Spleen (tissue), 11 donors: Measurements from ENCODE around the gene DENND6B. TPM values are rescaled to one million over a fixed set of nuclear protein-coding genes. Genes with fewer than 3 reads are reported as not detected.

ENCODE experiments used
- DNase-seq: peaks from one replicate; pipeline ENCODE4 v3.0.0-alpha.2; 2020
- H3K27ac ChIP-seq, 8 donors: fragments of 200-600 bp; sonication (generic) in 7 of 8; 1 replicate in 4 of 8; 2 replicates in 4 of 8; pipeline versions ENCODE4 v1.5.0 to v1.8.0; 2016 to 2021; ENCODE audit warnings: inconsistent platforms in 4 of 8, mild to moderate bottlenecking in 4 of 8, moderate library complexity in 1 of 8
- H3K27me3 ChIP-seq, 7 donors: fragments of 200-600 bp; sonication (generic) in 6 of 7; replicated peaks in 1 of 7; 1 replicate in 4 of 7; 2 replicates in 3 of 7; pipeline versions ENCODE4 v1.5.0 to v1.8.0; 2016 to 2021; ENCODE audit warnings: inconsistent platforms in 3 of 7, mild to moderate bottlenecking in 1 of 7
- H3K36me3 ChIP-seq, 6 donors: fragments of 200-600 bp; sonication (generic) in 5 of 6; 1 replicate in 4 of 6; 2 replicates in 2 of 6; pipeline versions ENCODE4 v1.5.0 to v1.8.0; 2016 to 2021; ENCODE audit warnings: inconsistent platforms in 2 of 6
- H3K4me1 ChIP-seq, 6 donors: fragments of 200-600 bp; sonication (generic) in 5 of 6; 1 replicate in 3 of 6; 2 replicates in 3 of 6; pipeline versions ENCODE4 v1.5.0 to v1.8.0; 2016 to 2021; ENCODE audit warnings: inconsistent platforms in 3 of 6
- H3K4me3 ChIP-seq, 8 donors: fragments of 200-600 bp; sonication (generic) in 7 of 8; 1 replicate in 4 of 8; 2 replicates in 4 of 8; pipeline versions ENCODE4 v1.5.0 to v1.8.0; 2016 to 2021; ENCODE audit warnings: inconsistent platforms in 4 of 8, mild to moderate bottlenecking in 4 of 8, moderate library complexity in 2 of 8
- H3K9me3 ChIP-seq, 8 donors: fragments of 200-600 bp; sonication (generic) in 7 of 8; 1 replicate in 4 of 8; 2 replicates in 4 of 8; pipeline versions ENCODE4 v1.5.0 to v1.8.0; 2016 to 2021; ENCODE audit warnings: inconsistent platforms in 4 of 8
- POLR2A ChIP-seq, 3 donors: fragments of 450-650 bp; IDR thresholded peaks; one replicate each; pipeline ENCODE4 v1.5.1; 2017; ENCODE audit warnings: antibody characterized with exemption in 3 of 3, mild to moderate bottlenecking in 1 of 3
- POLR2AphosphoS5 ChIP-seq, 3 donors: sonication (generic); formaldehyde crosslinking; IDR thresholded peaks; one replicate each; pipeline ENCODE4 v1.5.1; 2017; ENCODE audit warnings: antibody characterized with exemption in 3 of 3
- WGBS, 5 donors: extraction: QIAGEN DNeasy Blood & Tissue Kit in 3 of 5; methylation state at CpG; one replicate each; pipeline versions ENCODE4 v1.1.5 to v1.1.7; 2013 to 2018; 5-methylcytosine and 5-hydroxymethylcytosine counted together
- intact Hi-C: fragments of 100-400 bp; cut with DNase I; formaldehyde crosslinking; loops from one replicate; pipeline ENCODE4 v1.15.0; 2023; ENCODE audit warnings: low total_unique reads
- polyA plus RNA-seq, 3 donors: library from polyadenylated mRNA; stranded (reverse); fragments of 200-250 nt; gene quantifications; one replicate each; pipeline ENCODE4 v1.2.1, GENCODE V29; 2013
- total RNA-seq, 7 donors: library from RNA; depleted of rRNA in 3 of 7; stranded (reverse); fragments of >200 nt in 3 of 7; fragmentation: NEBNext Ultra II Directional in 4 of 7; extraction: Animal tissue kit (Norgen Biotek cat#: 25700) in 4 of 7; gene quantifications; one replicate each; pipeline versions ENCODE4 v1.1.0 to v1.2.1, GENCODE V29; 2016 to 2021
- TF ChIP-seq, protein P1 (sequence below), 11 experiments: fragments of 200-600 bp in 7 of 11; fragments of 450-650 bp in 4 of 11; sonication (generic) in 4 of 11; IDR thresholded peaks in 8 of 11; conservative IDR thresholded peaks in 3 of 11; 1 replicate in 7 of 11; 2 replicates in 4 of 11; pipeline versions ENCODE4 v1.4.0 to v1.8.0; 2016 to 2021; ENCODE audit warnings: antibody characterized with exemption in 11 of 11, inconsistent platforms in 4 of 11, mild to moderate bottlenecking in 1 of 11
- donor health status: healthy with polysubstance abuse.
- donor health status: DM: no; HTN: no; CAD: no; lungs with moderate emphysema.
- donor health status: DM: no; HTN: no; CAD: no.
- donor health status: Bipolar disorder and iron deficiency.
- donor health status: healthy.
- donor health status: DM: no; HTN: no; CAD: no.
- donor health status: DM: yes; HTN: yes; CAD: no.

The DENND6B gene
- total and polyA plus RNA-seq, 10 donors = 4.5 to 10.4 (median 6.3) TPM

- Histone ChIP-seq H3K9me3 (peaks cover 0 to 8% (median 0%) of the 10 kb centered on the region in 8 donors), H3K4me1 (peaks cover 18 to 61% (median 47%) of the 10 kb centered on the region in 6 donors), H3K27ac (no peak overlapping the region), H3K27me3 (peaks cover 0 to 81% (median 18%) of the 10 kb centered on the region in 7 donors), H3K36me3 (peaks cover 0 to 5% (median 0%) of the 10 kb centered on the region in 6 donors), H3K4me3 (peak overlapping the region in 2 of 8 donors; percentile 14 to 43)
- DNase-seq = no peak
- WGBS, 5 donors = 18 to 44% (median 36%) methylated on average over 15 to 75 of the region's 75 CpGs
- intact Hi-C loops = no loop called here
- TF ChIP-seq POLR2A (IDR thresholded peaks at IDR 0.05) = no peak
- TF ChIP-seq POLR2AphosphoS5 (IDR thresholded peaks at IDR 0.05) = peak in 1 of 3 donors; percentile 19
- TF ChIP-seq, protein P1, sequence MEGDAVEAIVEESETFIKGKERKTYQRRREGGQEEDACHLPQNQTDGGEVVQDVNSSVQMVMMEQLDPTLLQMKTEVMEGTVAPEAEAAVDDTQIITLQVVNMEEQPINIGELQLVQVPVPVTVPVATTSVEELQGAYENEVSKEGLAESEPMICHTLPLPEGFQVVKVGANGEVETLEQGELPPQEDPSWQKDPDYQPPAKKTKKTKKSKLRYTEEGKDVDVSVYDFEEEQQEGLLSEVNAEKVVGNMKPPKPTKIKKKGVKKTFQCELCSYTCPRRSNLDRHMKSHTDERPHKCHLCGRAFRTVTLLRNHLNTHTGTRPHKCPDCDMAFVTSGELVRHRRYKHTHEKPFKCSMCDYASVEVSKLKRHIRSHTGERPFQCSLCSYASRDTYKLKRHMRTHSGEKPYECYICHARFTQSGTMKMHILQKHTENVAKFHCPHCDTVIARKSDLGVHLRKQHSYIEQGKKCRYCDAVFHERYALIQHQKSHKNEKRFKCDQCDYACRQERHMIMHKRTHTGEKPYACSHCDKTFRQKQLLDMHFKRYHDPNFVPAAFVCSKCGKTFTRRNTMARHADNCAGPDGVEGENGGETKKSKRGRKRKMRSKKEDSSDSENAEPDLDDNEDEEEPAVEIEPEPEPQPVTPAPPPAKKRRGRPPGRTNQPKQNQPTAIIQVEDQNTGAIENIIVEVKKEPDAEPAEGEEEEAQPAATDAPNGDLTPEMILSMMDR (IDR thresholded peaks at IDR 0.05 in 8 of 11, conservative IDR thresholded peaks at IDR 0.05 in 3 of 11) = peak in 2 of 11 experiments; percentile 11 to 31
Measured at GRCh38 chr22:50267591-50268390, 59.0 kb downstream of the DENND6B start.

GRCh38 chr22:50266994-50267393, 59.8 kb downstream of the DENND6B start:
- H3K4me1 ChIP-seq = peaks cover 17 to 61% (median 45%) of the 10 kb centered on the region in 6 donors
- H3K36me3 ChIP-seq = peaks cover 0 to 5% (median 0%) of the 10 kb centered on the region in 6 donors
- TF ChIP-seq POLR2A (IDR thresholded peaks at IDR 0.05) = no peak
- 82 to 100% (median 86%) methylated on average over 1 to 37 of the region's 37 CpGs for WGBS, 5 donors
- H3K27ac ChIP-seq = no peak overlapping the region
- intact Hi-C loops = no loop called here
- peaks cover 0 to 8% (median 0%) of the 10 kb centered on the region in 8 donors for H3K9me3 ChIP-seq
- no peak for DNase-seq
- no peak overlapping the region for H3K4me3 ChIP-seq
- peaks cover 0 to 81% (median 24%) of the 10 kb centered on the region in 7 donors for H3K27me3 ChIP-seq

GRCh38 chr22:50264946-50265669, 61.7 kb downstream of the DENND6B start:
- H3K4me3 ChIP-seq = no peak overlapping the region
- WGBS, 5 donors = 78 to 89% (median 83%) methylated on average over 12 to 15 of the region's 15 CpGs
- peaks cover 0 to 81% (median 22%) of the 10 kb centered on the region in 7 donors for H3K27me3 ChIP-seq
- peaks cover 0 to 5% (median 0%) of the 10 kb centered on the region in 6 donors for H3K36me3 ChIP-seq
- intact Hi-C loops = no loop called here
- no peak for DNase-seq
- peaks cover 8 to 61% (median 42%) of the 10 kb centered on the region in 6 donors for H3K4me1 ChIP-seq
- peaks cover 0 to 8% (median 0%) of the 10 kb centered on the region in 8 donors for H3K9me3 ChIP-seq
- TF ChIP-seq, protein P1 (IDR thresholded peaks at IDR 0.05 in 8 of 11, conservative IDR thresholded peaks at IDR 0.05 in 3 of 11) = no peak
- TF ChIP-seq POLR2AphosphoS5 (IDR thresholded peaks at IDR 0.05) = no peak
- no peak for TF ChIP-seq POLR2A (IDR thresholded peaks at IDR 0.05)
- H3K27ac ChIP-seq = no peak overlapping the region

DNA sequence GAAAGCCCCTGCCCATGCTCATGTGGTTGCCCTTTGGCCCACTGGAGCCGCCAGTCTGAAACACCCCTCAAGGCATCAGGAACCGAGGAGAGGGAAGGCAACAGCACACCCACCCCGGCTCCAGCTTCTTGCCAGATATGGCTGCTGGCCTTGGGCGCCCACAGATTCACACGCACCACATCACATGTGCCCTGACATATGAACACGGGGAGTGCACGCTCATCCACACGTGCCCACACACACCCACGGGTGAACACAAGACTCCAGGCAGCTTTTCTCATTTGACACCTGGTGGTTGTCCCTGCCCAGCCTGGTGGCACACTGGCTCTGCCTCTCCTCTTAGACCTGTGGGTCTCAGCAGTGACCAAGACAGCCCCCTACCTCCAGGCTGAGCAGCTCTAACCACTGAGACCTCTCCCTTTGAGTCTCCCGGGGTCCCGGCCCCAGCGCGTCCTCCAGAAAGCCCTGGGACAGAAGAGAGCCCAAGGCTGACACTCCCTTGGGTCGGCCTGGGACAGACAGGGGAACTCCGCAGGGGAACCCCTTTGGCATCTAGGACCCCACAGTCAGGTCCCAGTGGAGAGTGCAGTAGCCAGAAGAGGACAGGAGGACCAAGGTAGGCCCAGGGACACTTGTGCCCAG, 62.6 kb downstream of the DENND6B start:
- no peak overlapping the region for H3K4me3 ChIP-seq
- peaks cover 0 to 8% (median 0%) of the 10 kb centered on the region in 8 donors for H3K9me3 ChIP-seq
- TF ChIP-seq POLR2A (IDR thresholded peaks at IDR 0.05) = no peak
- TF ChIP-seq, protein P1 (IDR thresholded peaks at IDR 0.05 in 8 of 11, conservative IDR thresholded peaks at IDR 0.05 in 3 of 11) = no peak
- TF ChIP-seq POLR2AphosphoS5 (IDR thresholded peaks at IDR 0.05) = no peak
- 70 to 93% (median 84%) methylated on average over 9 to 15 of the region's 15 CpGs for WGBS, 5 donors
- H3K4me1 ChIP-seq = peaks cover 8 to 53% (median 33%) of the 10 kb centered on the region in 6 donors
- peaks cover 0 to 81% (median 23%) of the 10 kb centered on the region in 7 donors for H3K27me3 ChIP-seq
- no peak for DNase-seq
- H3K36me3 ChIP-seq = peaks cover 0 to 5% (median 0%) of the 10 kb centered on the region in 6 donors
- intact Hi-C loops = no loop called here
- H3K27ac ChIP-seq = no peak overlapping the region
